Type B pancreatic cell (in vitro differentiated cells): ENCODE measurements around the gene SHQ1. TPM values are rescaled to one million over a fixed set of nuclear protein-coding genes. Genes with fewer than 3 reads are reported as not detected.
A peak's percentile ranks its signal among the peaks of the same experiment; 100 is the strongest.

Experiments used
- DNase-seq: peaks from one replicate; pipeline ENCODE4 v3.0.0; 2021; ENCODE audit warnings: mixed read lengths; ENCODE audit not compliant: unreplicated experiment; ENCODE audit errors: extremely low spot score
- H3K27ac Mint-ChIP-seq: 2 replicates; pipeline ENCODE4 v1.8.0; 2021; ENCODE audit warnings: mild to moderate bottlenecking, mixed read lengths
- H3K27me3 Mint-ChIP-seq: 2 replicates; pipeline ENCODE4 v1.8.0; 2021; ENCODE audit warnings: mixed read lengths
- H3K36me3 Mint-ChIP-seq: 2 replicates; pipeline ENCODE4 v1.8.0; 2021; ENCODE audit warnings: mixed read lengths
- H3K4me1 Mint-ChIP-seq: one replicate; pipeline ENCODE4 v1.8.0; 2021; ENCODE audit warnings: mixed read lengths; ENCODE audit not compliant: unreplicated experiment
- H3K4me3 Mint-ChIP-seq: 2 replicates; pipeline ENCODE4 v1.8.0; 2021; ENCODE audit warnings: mild to moderate bottlenecking, mixed read lengths
- H3K9me3 Mint-ChIP-seq: 2 replicates; pipeline ENCODE4 v1.8.0; 2021; ENCODE audit warnings: mixed read lengths
- total RNA-seq: library from RNA; stranded (reverse); gene quantifications from 2 replicates; pipeline ENCODE4 v1.2.1, GENCODE V29; 2021; ENCODE audit warnings: low replicate concordance
- TF ChIP-seq, protein P1 (sequence below): fragments of 200-600 bp; sonication (generic); conservative IDR thresholded peaks from 2 replicates; pipeline ENCODE4 v1.5.0; 2021; ENCODE audit warnings: antibody characterized with exemption, mild to moderate bottlenecking

The SHQ1 gene
- total RNA-seq, 1 donor from 2014 or later = 22.9 TPM

DNA sequence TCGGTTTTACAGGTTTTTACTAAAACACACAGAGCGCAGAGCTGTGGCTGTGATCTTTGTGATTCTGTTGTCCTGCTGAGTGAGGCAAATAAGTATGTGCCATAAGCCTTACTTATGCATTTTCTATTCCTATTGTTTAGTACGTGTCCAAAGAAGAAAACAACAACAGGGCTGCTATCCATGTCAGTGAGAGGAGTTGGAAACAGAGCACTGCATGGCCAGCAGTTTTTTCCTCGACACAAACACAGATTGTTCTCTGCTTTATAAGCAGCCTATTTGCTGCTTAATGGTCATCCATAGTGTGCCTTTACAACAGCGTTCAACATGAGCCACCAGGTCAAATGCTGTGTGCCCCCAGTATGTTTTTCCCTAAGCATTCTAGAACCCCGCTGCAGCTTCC, 79.8 kb downstream of the SHQ1 start:
- no peaks in the 10 kb centered on the region for H3K27me3 Mint-ChIP-seq
- peaks cover 12% of the 10 kb centered on the region for H3K36me3 Mint-ChIP-seq
- no peak overlapping the region for H3K4me3 Mint-ChIP-seq
- H3K4me1 Mint-ChIP-seq = peaks cover 20% of the 10 kb centered on the region
- H3K27ac Mint-ChIP-seq = no peak overlapping the region
- TF ChIP-seq, protein P1, sequence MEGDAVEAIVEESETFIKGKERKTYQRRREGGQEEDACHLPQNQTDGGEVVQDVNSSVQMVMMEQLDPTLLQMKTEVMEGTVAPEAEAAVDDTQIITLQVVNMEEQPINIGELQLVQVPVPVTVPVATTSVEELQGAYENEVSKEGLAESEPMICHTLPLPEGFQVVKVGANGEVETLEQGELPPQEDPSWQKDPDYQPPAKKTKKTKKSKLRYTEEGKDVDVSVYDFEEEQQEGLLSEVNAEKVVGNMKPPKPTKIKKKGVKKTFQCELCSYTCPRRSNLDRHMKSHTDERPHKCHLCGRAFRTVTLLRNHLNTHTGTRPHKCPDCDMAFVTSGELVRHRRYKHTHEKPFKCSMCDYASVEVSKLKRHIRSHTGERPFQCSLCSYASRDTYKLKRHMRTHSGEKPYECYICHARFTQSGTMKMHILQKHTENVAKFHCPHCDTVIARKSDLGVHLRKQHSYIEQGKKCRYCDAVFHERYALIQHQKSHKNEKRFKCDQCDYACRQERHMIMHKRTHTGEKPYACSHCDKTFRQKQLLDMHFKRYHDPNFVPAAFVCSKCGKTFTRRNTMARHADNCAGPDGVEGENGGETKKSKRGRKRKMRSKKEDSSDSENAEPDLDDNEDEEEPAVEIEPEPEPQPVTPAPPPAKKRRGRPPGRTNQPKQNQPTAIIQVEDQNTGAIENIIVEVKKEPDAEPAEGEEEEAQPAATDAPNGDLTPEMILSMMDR = no peak
- H3K9me3 Mint-ChIP-seq = no peaks in the 10 kb centered on the region
- DNase-seq = no peak

DNA sequence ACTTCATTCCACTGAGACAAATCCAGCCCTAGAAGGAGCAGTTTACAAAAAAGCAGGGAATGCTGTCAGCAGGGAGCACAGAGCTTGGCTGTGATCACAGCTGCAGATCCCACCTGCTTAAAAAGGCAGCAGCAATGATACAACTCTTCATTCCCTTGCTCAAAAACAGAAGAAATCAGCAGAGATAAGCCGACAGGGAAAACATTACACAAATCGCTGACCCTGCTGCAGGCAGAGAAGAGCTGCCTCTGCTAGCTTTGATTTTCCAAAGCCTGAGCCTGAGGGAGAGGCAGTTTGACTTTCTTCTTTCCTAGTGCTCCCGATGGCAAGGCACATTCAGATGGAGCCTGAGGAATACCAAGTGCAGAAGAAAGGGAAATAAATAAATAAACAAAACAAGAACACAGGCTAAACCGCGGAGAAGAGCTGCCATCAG, 80.2 kb downstream of the SHQ1 start:
- TF ChIP-seq, protein P1 = no peak
- Mint-ChIP-seq H3K4me1 (peaks cover 20% of the 10 kb centered on the region), H3K27me3 (no peaks in the 10 kb centered on the region), H3K27ac (peak overlapping the region; percentile 28), H3K4me3 (peak overlapping the region; percentile 74), H3K36me3 (peaks cover 12% of the 10 kb centered on the region), H3K9me3 (no peaks in the 10 kb centered on the region)
- DNase-seq = no peak

DNA sequence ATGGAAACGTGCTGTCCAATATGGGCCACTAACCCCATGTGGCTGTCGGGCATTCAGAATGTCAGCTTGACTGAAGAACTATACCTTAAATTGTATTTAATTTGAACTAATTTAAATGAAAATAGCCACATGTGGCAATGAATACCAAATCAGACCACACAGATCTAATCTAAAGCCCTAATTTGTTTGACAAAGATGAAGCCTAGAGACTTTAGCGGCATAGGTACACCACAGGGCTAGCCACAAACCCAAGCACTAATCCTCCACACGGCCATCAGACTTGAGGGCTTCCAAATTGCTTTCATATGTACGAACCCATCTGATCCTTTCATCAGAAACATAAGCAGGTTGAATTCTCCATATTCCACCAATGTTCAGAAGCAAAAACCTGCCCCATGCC, 81.4 kb downstream of the SHQ1 start:
- Mint-ChIP-seq H3K4me1 (peaks cover 20% of the 10 kb centered on the region), H3K27me3 (no peaks in the 10 kb centered on the region), H3K9me3 (no peaks in the 10 kb centered on the region), H3K27ac (no peak overlapping the region), H3K36me3 (peaks cover 12% of the 10 kb centered on the region), H3K4me3 (no peak overlapping the region)
- TF ChIP-seq, protein P1 = no peak
- DNase-seq = no peak

DNA sequence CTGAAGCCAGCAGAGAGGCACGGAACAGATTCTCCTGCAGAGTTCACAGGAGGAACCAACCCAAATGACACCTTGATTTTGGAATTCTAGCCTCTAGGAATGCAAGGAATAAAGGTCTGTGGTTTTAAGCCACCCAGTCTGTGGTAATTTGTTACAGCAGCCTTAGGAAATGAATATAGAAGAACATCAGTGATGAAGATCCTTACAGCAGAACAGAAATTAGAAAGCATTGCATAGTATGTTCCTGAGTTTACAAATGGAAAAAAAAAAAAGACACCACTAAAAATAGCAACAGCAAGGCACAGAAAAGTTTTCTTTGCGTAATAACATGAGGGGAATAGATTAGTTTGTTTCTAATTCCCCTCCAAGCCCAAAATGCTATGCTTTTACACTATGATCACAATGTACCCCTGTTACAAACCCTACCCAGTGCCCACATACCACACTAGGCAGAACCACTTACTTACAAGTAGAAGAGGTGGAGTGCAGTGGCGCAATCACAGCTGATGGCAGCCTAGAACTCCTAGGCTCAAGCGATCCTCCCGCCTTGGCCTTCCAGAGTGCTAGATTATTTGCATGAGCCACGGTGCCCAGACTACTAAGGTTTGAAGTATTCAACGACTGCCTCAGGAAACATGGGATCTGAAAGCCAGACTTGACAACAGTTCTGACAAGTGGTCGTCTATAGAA, 84.3 kb downstream of the SHQ1 start:
- Mint-ChIP-seq H3K36me3 (peaks cover 11% of the 10 kb centered on the region), H3K4me3 (no peak overlapping the region), H3K4me1 (peaks cover 13% of the 10 kb centered on the region), H3K27ac (no peak overlapping the region), H3K27me3 (no peaks in the 10 kb centered on the region), H3K9me3 (no peaks in the 10 kb centered on the region)
- DNase-seq = no peak
- TF ChIP-seq, protein P1 = no peak

DNA sequence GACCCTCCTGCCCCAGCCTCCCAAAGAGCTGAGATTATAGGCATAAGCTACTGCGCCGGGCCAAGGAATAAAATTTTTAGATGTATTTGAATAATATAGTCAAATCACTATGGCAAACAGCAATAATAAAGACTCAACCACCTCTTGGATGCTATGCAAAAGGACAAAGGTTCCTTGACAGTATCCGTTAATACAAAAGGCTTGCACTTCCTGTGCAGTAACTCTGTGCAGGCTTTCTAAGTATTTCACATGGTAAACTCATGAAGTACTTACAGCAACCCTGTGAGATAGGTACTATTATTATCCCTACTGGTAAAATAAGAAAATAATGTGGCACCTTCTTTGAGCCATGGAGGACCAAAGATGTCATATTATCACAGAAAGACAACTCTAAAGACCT, 86.8 kb downstream of the SHQ1 start:
- Mint-ChIP-seq H3K4me1 (peaks cover 8% of the 10 kb centered on the region), H3K27me3 (no peaks in the 10 kb centered on the region), H3K36me3 (peaks cover 15% of the 10 kb centered on the region), H3K27ac (no peak overlapping the region), H3K4me3 (no peak overlapping the region), H3K9me3 (no peaks in the 10 kb centered on the region)
- TF ChIP-seq, protein P1 = no peak
- DNase-seq = no peak
